Tibial nerve (tissue), 4 donors: ENCODE data around the gene ARHGAP12. TPM values are rescaled to one million over a fixed set of nuclear protein-coding genes. Genes with fewer than 3 reads are reported as not detected.
A peak's percentile ranks its signal among the peaks of the same experiment; 100 is the strongest.

Experiments
- DNase-seq, 2 donors: peaks; one replicate each; pipeline ENCODE4 v3.0.0-alpha.2; 2019; ENCODE audit warnings: low spot score in 2 of 2
- H3K27ac ChIP-seq, 4 donors: fragments of 200-600 bp; sonication (generic) in 3 of 4; one replicate each; pipeline ENCODE4 v1.5.1; 2017 to 2019; ENCODE audit warnings: mild to moderate bottlenecking in 1 of 4
- H3K27me3 ChIP-seq, 2 donors: fragments of 200-600 bp; sonication (generic) in 1 of 2; one replicate each; pipeline versions ENCODE4 v1.5.1 to v1.6.0; 2017 to 2019
- H3K36me3 ChIP-seq, 3 donors: fragments of 200-600 bp; sonication (generic); one replicate each; pipeline ENCODE4 v1.5.1; 2018 to 2019
- H3K4me1 ChIP-seq, 4 donors: fragments of 200-600 bp; sonication (generic) in 3 of 4; one replicate each; pipeline ENCODE4 v1.5.1; 2017 to 2019
- H3K4me3 ChIP-seq, 4 donors: fragments of 200-600 bp; sonication (generic) in 3 of 4; one replicate each; pipeline ENCODE4 v1.5.1; 2017 to 2019; ENCODE audit warnings: mild to moderate bottlenecking in 1 of 4, moderate library complexity in 1 of 4
- H3K9me3 ChIP-seq, 4 donors: fragments of 200-600 bp; sonication (generic) in 3 of 4; one replicate each; pipeline ENCODE4 v1.5.1; 2017 to 2019
- EP300 ChIP-seq, 2 donors: sonication (generic); formaldehyde crosslinking; IDR thresholded peaks; one replicate each; pipeline ENCODE4 v1.6.1; 2017; ENCODE audit warnings: antibody characterized with exemption in 2 of 2, mild to moderate bottlenecking in 1 of 2
- POLR2A ChIP-seq, 2 donors: fragments of 450-650 bp; IDR thresholded peaks; one replicate each; pipeline ENCODE4 v1.6.1; 2017; ENCODE audit warnings: antibody characterized with exemption in 2 of 2, mild to moderate bottlenecking in 2 of 2, moderate library complexity in 2 of 2
- WGBS, 2 donors: methylation state at CpG; one replicate each; pipeline ENCODE4 v1.1.5; 2018; 5-methylcytosine and 5-hydroxymethylcytosine counted together
- total RNA-seq, 4 donors: library from RNA; depleted of rRNA; stranded (reverse); fragments of >200 nt; gene quantifications; one replicate each; pipeline ENCODE4 v1.1.0, GENCODE V29; 2016
- TF ChIP-seq, protein P1 (sequence below), 5 experiments: fragments of 200-600 bp in 3 of 5; fragments of 450-650 bp in 2 of 5; sonication (generic) in 3 of 5; IDR thresholded peaks; one replicate each; pipeline ENCODE4 v1.5.1; 2016 to 2019; ENCODE audit warnings: antibody characterized with exemption in 5 of 5, mild to moderate bottlenecking in 3 of 5, moderate library complexity in 2 of 5

Gene ARHGAP12
- total RNA-seq, 4 donors from 2014 or later = 38.8 to 65.7 (median 47.7) TPM

DNA sequence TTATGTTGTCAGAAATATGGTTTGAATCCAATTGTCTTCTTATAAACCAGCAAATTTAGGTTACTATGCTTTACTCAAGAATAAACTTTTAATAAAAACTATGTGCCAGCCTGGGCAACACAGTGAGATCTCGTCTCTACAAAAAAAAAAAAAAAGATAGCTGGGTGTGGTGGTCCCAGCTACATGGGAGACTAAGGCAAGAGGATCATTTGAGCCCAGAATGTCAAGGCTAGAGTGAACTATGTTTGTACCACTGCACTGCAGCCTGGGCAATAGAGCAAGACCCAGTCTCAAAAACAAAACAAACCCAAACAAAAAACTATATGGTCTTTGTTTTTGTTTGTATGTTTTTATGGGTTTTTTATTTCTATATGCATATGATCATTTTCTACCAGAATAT, 7.5 kb upstream of the ARHGAP12 start:
- Histone ChIP-seq H3K27me3 (no peaks in the 10 kb centered on the region), H3K4me3 (no peak overlapping the region), H3K27ac (no peak overlapping the region), H3K9me3 (no peaks in the 10 kb centered on the region), H3K4me1 (peaks cover 0 to 23% (median 5%) of the 10 kb centered on the region in 4 donors), H3K36me3 (no peaks in the 10 kb centered on the region)
- TF ChIP-seq EP300 (IDR thresholded peaks at IDR 0.05) (no peak), POLR2A (IDR thresholded peaks at IDR 0.05) (no peak)
- TF ChIP-seq, protein P1, sequence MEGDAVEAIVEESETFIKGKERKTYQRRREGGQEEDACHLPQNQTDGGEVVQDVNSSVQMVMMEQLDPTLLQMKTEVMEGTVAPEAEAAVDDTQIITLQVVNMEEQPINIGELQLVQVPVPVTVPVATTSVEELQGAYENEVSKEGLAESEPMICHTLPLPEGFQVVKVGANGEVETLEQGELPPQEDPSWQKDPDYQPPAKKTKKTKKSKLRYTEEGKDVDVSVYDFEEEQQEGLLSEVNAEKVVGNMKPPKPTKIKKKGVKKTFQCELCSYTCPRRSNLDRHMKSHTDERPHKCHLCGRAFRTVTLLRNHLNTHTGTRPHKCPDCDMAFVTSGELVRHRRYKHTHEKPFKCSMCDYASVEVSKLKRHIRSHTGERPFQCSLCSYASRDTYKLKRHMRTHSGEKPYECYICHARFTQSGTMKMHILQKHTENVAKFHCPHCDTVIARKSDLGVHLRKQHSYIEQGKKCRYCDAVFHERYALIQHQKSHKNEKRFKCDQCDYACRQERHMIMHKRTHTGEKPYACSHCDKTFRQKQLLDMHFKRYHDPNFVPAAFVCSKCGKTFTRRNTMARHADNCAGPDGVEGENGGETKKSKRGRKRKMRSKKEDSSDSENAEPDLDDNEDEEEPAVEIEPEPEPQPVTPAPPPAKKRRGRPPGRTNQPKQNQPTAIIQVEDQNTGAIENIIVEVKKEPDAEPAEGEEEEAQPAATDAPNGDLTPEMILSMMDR (IDR thresholded peaks at IDR 0.05) = no peak
- DNase-seq = no peak
- WGBS, 2 donors = 90 to 94% methylated on average over 1 of the region's 1 CpG

DNA sequence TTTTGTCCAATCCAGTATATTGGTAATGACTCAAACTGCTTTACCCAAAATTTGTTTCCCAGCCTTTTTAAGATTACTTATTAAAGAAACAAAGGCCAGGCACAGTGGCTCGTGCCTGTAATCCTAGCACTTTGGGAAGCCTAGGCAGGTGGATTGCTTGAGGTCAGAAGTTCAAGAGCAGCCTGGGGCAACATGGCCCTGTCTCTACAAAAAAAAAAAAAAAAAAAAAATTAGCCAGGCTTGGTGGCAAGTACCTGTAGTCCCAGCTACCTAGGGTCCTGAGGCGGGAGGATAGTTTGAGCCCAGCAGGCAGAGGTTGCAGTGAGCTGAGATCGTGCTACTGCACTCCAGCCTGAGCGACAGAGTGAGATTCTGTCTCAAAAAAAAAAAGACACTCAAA, 7.0 kb upstream of the ARHGAP12 start:
- no peak overlapping the region for H3K27ac ChIP-seq
- peaks cover 0 to 24% (median 6%) of the 10 kb centered on the region in 4 donors for H3K4me1 ChIP-seq
- TF ChIP-seq EP300 (IDR thresholded peaks at IDR 0.05) (no peak), POLR2A (IDR thresholded peaks at IDR 0.05) (no peak)
- TF ChIP-seq, protein P1 (IDR thresholded peaks at IDR 0.05) = no peak
- 96 to 97% methylated on average over 4 of the region's 4 CpGs for WGBS, 2 donors
- H3K9me3 ChIP-seq = no peaks in the 10 kb centered on the region
- H3K4me3 ChIP-seq = no peak overlapping the region
- H3K27me3 ChIP-seq = no peaks in the 10 kb centered on the region
- DNase-seq = no peak
- no peaks in the 10 kb centered on the region for H3K36me3 ChIP-seq

DNA sequence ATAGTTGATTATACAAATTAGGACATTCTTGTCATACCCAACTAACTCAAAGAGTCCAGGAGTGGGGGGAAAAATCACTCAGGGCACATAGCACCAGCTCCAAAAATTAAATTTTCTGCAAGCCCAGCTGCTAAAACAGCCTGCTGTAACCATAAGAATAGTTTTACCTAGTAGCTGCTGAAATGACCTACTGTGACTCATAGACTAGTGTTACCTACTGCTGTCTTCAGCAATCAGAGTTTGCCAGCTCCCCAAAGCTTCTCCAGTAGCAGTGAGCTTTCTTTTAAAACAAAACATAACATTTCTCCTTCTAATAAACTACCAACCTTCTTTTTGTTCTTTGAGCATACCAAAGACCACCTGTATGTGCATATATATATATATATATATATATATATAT, 4.2 kb upstream of the ARHGAP12 start:
- Histone ChIP-seq H3K36me3 (no peaks in the 10 kb centered on the region), H3K27ac (no peak overlapping the region), H3K4me1 (peaks cover 0 to 31% (median 11%) of the 10 kb centered on the region in 4 donors), H3K4me3 (no peak overlapping the region), H3K9me3 (no peaks in the 10 kb centered on the region), H3K27me3 (no peaks in the 10 kb centered on the region)
- TF ChIP-seq, protein P1 (IDR thresholded peaks at IDR 0.05) = no peak
- TF ChIP-seq POLR2A (IDR thresholded peaks at IDR 0.05) (no peak), EP300 (IDR thresholded peaks at IDR 0.05) (no peak)
- no peak for DNase-seq

DNA sequence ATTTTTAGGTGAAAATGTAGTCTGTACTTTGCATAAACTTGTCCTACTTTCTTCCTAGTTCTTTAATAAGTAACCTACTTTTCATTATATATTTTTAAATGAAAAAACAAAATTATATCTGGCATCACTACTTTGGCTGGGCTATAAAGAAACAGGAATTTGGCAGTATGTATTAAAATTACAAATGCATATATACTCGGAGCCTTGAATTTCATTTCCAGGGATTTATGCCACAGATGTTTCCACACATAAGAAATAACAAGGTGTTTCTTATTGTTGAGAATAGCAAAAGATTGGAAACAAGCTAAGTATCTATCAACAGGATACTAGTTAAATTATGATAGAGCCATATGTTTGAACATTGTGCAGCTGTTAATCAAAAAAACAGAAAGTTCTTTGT, 2.2 kb upstream of the ARHGAP12 start:
- H3K27me3 ChIP-seq = no peaks in the 10 kb centered on the region
- no peaks in the 10 kb centered on the region for H3K36me3 ChIP-seq
- no peaks in the 10 kb centered on the region for H3K9me3 ChIP-seq
- 62 to 66% methylated on average over 1 of the region's 1 CpG for WGBS, 2 donors
- peak overlapping the region in 3 of 4 donors; percentile 92 to 99 (median 98) for H3K27ac ChIP-seq
- peak overlapping the region in 1 of 4 donors; percentile 69 for H3K4me3 ChIP-seq
- no peak for TF ChIP-seq POLR2A (IDR thresholded peaks at IDR 0.05)
- TF ChIP-seq, protein P1 (IDR thresholded peaks at IDR 0.05) = no peak
- TF ChIP-seq EP300 (IDR thresholded peaks at IDR 0.05) = no peak
- peaks cover 0 to 33% (median 19%) of the 10 kb centered on the region in 4 donors for H3K4me1 ChIP-seq
- no peak for DNase-seq

DNA sequence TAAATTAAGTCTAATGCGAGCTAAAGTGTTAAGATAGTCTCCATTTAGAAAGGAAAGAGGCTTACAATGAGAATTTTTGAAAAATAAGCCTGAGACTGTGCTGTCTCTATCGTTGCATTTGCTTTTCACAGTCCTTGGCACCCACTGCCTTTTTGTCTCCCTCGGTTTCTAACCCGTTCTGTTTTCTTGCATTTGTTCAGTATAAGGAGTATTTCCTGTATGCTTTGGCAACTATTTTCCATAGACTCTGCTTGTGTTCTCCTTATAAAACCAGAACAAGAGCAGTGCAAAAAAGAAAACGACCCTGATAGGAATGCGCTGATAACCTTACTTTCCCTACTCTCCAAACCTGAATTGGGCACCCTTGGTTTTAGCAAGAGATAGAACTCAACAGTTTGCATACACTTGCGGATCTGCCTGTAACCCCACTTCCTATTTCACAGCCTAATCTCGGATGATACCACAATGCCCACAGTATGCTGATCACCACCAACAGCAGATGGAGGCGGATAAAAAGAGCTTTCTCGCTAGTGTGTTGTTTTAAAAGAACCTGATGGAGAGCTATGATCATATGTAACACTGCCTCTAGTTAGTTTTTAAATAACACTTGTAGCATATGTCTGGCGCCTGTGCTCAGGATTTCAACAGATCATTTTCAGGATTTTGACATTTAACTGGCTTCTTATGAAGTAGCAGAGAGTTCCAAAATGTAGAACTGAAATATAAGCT, 1.6 kb upstream of the ARHGAP12 start:
- WGBS, 2 donors = 11 to 24% methylated on average over 11 of the region's 11 CpGs
- no peaks in the 10 kb centered on the region for H3K27me3 ChIP-seq
- H3K4me3 ChIP-seq = peak overlapping the region; percentile 44 to 90 (median 75)
- no peaks in the 10 kb centered on the region for H3K36me3 ChIP-seq
- DNase-seq = no peak
- H3K27ac ChIP-seq = peak overlapping the region; percentile 81 to 99 (median 95)
- H3K4me1 ChIP-seq = peaks cover 0 to 39% (median 21%) of the 10 kb centered on the region in 4 donors
- H3K9me3 ChIP-seq = no peaks in the 10 kb centered on the region
- TF ChIP-seq, protein P1 (IDR thresholded peaks at IDR 0.05) = no peak
- TF ChIP-seq EP300 (IDR thresholded peaks at IDR 0.05) (no peak), POLR2A (IDR thresholded peaks at IDR 0.05) (no peak)
